ENCODE data around the gene GSTM2.

DNA sequence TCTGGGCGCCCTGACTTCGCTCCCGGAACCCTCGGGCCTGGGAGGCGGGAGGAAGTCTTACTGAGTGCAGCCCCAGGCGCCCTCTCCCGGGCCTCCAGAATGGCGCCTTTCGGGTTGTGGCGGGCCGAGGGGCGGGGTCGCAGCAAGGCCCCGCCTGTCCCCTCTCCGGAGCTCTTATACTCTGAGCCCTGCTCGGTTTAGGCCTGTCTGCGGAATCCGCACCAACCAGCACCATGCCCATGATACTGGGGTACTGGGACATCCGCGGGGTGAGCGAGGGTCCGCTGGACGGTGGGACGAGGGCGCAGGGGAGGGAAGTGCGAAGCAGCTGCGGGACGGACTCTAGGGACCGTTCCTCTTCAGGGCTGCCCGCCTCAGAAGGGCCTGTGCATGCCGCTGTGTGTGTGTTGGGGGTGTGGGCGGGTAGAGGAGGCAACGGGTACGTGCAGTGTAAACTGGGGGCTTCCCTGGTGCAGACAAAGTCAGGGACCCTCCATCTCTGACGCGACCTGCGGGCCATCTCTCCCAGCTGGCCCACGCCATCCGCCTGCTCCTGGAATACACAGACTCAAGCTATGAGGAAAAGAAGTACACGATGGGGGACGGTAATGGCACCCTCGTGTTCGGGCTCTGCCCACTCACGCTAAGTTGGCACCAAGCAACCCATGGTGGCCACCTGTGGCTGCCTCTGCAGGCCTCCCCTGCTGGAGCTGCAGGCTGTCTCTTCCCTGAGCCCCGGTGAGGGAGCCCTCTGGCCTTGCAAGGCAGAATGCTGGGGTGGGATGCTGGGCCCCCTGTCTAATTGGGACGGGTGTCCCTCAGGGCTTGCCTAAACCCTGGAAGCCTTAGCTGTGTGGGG, 20.0 kb downstream of the GSTM2 start, which contains the start of gene GSTM1:
- no peak for TF ChIP-seq CTCF (IDR thresholded peaks at IDR 0.05)
- no peak for TF ChIP-seq POLR2AphosphoS5 (IDR thresholded peaks at IDR 0.05; ENCODE audit: low read depth, low read length)
- TF ChIP-seq SIN3A (IDR thresholded peaks at IDR 0.05; ENCODE audit: borderline replicate concordance, insufficient read depth, low read depth, low read length), result no peak
- TF ChIP-seq, protein P1, sequence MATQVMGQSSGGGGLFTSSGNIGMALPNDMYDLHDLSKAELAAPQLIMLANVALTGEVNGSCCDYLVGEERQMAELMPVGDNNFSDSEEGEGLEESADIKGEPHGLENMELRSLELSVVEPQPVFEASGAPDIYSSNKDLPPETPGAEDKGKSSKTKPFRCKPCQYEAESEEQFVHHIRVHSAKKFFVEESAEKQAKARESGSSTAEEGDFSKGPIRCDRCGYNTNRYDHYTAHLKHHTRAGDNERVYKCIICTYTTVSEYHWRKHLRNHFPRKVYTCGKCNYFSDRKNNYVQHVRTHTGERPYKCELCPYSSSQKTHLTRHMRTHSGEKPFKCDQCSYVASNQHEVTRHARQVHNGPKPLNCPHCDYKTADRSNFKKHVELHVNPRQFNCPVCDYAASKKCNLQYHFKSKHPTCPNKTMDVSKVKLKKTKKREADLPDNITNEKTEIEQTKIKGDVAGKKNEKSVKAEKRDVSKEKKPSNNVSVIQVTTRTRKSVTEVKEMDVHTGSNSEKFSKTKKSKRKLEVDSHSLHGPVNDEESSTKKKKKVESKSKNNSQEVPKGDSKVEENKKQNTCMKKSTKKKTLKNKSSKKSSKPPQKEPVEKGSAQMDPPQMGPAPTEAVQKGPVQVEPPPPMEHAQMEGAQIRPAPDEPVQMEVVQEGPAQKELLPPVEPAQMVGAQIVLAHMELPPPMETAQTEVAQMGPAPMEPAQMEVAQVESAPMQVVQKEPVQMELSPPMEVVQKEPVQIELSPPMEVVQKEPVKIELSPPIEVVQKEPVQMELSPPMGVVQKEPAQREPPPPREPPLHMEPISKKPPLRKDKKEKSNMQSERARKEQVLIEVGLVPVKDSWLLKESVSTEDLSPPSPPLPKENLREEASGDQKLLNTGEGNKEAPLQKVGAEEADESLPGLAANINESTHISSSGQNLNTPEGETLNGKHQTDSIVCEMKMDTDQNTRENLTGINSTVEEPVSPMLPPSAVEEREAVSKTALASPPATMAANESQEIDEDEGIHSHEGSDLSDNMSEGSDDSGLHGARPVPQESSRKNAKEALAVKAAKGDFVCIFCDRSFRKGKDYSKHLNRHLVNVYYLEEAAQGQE (IDR thresholded peaks at IDR 0.05; ENCODE audit: insufficient read depth in 1 of 2, low read depth in 2 of 2, low read length in 1 of 2), result no peak
- no peak for TF ChIP-seq TCF7L2 (IDR thresholded peaks at IDR 0.05; ENCODE audit: low read depth, low read length)

Measured in Panc1 (cell line).